Activated CD8-positive, alpha-beta memory T cell treated with anti-CD3 and anti-CD28 coated beads for 48 hours (primary cell): Measurements from ENCODE around the gene IRF6.

Experiments
- DNase-seq, 3 experiments: peaks; one replicate each; pipeline ENCODE4 v3.0.0-alpha.2; 2020; ENCODE audit warnings: low read depth in 2 of 3, low spot score in 2 of 3

The IRF6 gene

GRCh38 chr1:209790286-209791193, 15.4 kb downstream of the IRF6 start:
- DNase-seq, result no peak

- no peak for DNase-seq
Observed at GRCh38 chr1:209789245-209789644, 16.7 kb downstream of the IRF6 start.

- no peak for DNase-seq
Observed at GRCh38 chr1:209787551-209787950, 18.4 kb downstream of the IRF6 start.

GRCh38 chr1:209786146-209786545, 19.8 kb downstream of the IRF6 start:
- DNase-seq, result no peak

- DNase-seq, result no peak
Observed at GRCh38 chr1:209785592-209785991, 20.4 kb downstream of the IRF6 start.

- peak; percentile 100 for DNase-seq
Observed at GRCh38 chr1:209784265-209785169, 21.4 kb downstream of the IRF6 start, which contains the start of gene C1orf74. Gene C1orf74 (minus strand): TSS chr1:209784559. CDS start chr1:209783634, 925 bp downstream.

- no peak for DNase-seq
Observed at GRCh38 chr1:209783386-209783785, 22.6 kb downstream of the IRF6 start.

GRCh38 chr1:209780268-209780667, 25.7 kb downstream of the IRF6 start:
- DNase-seq, result no peak

- DNase-seq, result no peak
Observed at GRCh38 chr1:209778102-209778501, 27.8 kb downstream of the IRF6 start.

- no peak for DNase-seq
Observed at GRCh38 chr1:209777587-209777986, 28.4 kb downstream of the IRF6 start.

- no peak for DNase-seq
Observed at GRCh38 chr1:209775678-209776077, 30.3 kb downstream of the IRF6 start.

- no peak for DNase-seq
Observed at GRCh38 chr1:209774592-209774991, 31.4 kb downstream of the IRF6 start.

- DNase-seq, result no peak
Observed at GRCh38 chr1:209772126-209772525, 33.8 kb downstream of the IRF6 start.

- DNase-seq, result no peak
Observed at GRCh38 chr1:209770636-209771415, 35.1 kb downstream of the IRF6 start.

GRCh38 chr1:209769971-209770370, 36.0 kb downstream of the IRF6 start:
- DNase-seq, result no peak

GRCh38 chr1:209769171-209769904, 36.6 kb downstream of the IRF6 start:
- peak; percentile 29 to 58 (median 54) for DNase-seq

GRCh38 chr1:209768354-209768774, 37.6 kb downstream of the IRF6 start:
- peak; percentile 45 to 70 (median 63) for DNase-seq

- no peak for DNase-seq
Observed at GRCh38 chr1:209767706-209768105, 38.2 kb downstream of the IRF6 start.

GRCh38 chr1:209767096-209767495, 38.8 kb downstream of the IRF6 start:
- DNase-seq, result no peak

GRCh38 chr1:209766051-209766450, 39.9 kb downstream of the IRF6 start:
- DNase-seq, result no peak
